Muscle of back (tissue), 11 donors: Measurements from ENCODE around the gene PDLIM4. TPM values are rescaled to one million over a fixed set of nuclear protein-coding genes. Genes with fewer than 3 reads are reported as not detected.

Experiments
- DNase-seq, 3 donors: peaks; one replicate each; pipeline versions ENCODE4 v3.0.0 to v3.0.0-alpha.2; 2013
- polyA plus RNA-seq, 10 donors: library from polyadenylated mRNA; unstranded; fragments of 120-200 nt; gene quantifications; one replicate each; pipeline ENCODE4 v1.2.1, GENCODE V29; 2013; ENCODE audit not compliant: insufficient read length in 10 of 10

PDLIM4 gene
- polyA plus RNA-seq, 10 donors = 41.8 to 66.1 (median 52.2) TPM

DNA sequence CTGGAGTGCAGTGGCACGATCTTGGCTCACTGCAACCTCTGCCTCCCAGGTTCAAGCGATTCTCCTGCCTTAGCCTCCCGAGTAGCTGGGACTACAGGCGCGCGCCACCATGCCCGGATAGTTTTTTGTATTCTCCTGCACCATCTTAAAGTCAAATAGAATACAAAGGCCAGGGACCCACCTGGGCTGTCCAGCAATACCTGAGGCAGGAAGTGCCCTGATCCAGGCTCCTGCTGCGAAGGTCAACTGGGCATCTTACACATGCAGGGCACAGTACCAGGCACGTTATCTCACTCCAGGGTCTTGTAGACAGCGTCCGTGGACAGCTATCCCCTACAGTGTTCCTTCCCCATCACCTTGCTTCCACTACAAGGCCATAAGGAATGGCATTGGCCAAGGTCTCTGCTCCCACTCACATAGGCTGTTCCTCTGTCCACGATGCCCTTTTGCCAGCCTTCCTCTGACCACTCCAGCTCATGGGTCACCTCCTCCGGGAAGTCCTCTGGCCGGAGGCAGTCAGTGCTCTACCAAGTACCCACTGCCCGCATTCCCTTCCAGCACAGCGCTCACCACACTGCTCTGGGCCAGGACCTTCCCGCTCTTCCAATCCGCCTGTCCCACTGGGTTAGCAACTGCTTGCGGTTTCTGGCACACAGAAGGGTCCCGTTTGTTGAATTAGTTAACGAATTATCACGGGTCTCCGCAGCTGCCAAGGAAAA is 30.8 kb upstream of the PDLIM4 start:
- no peak for DNase-seq

GRCh38 chr5:132227235-132227484 is 30.3 kb upstream of the PDLIM4 start:
- DNase-seq = peak in 2 of 3 donors; percentile 64 to 86

- peak; percentile 80 to 93 (median 87) for DNase-seq
Measured at GRCh38 chr5:132227485-132228240, 29.8 kb upstream of the PDLIM4 start, which contains the start of gene P4HA2. Gene P4HA2, minus strand, starts transcription at chr5:132227853. Its CDS starts 9,227 bp downstream, at chr5:132218626.

DNA sequence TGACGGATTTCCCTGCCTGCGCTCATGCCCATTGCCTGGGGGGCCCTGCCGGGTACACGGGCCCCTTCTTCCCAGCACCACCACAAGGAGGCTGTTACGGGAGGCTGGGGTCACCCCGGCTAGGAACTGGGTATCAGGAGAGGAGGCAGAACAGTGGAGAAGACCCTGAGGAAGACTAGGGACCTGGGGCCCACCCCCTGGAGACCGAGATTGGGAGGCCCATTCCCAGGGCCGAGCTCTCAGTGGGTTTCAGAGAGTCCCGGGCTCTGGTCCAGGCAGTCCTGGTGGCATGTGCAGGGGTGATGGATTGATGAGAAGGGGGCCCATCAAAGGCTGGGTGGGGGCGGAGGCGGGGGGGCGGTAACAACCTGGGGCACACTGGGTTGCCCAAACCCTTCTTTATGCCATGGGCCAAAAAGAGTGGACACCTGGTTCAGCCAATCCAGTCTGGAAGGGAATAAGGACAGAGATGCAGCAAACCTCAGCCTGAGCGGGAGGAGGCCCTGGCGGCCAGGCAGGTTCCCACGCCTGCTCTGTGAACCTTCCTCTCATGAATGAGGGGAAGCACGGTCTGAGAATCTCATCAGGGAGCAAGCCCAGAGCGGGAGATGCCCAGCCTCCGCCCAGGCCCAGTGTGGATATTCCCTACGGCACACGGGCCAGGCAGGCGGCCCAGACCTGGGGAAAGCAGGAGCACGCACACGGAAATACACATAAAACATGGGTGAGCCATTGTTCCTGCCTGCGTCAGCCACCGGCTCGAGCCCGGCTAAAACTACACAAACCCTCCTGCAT is 29.1 kb upstream of the PDLIM4 start:
- DNase-seq = peak in 2 of 3 donors; percentile 46 to 70

DNA sequence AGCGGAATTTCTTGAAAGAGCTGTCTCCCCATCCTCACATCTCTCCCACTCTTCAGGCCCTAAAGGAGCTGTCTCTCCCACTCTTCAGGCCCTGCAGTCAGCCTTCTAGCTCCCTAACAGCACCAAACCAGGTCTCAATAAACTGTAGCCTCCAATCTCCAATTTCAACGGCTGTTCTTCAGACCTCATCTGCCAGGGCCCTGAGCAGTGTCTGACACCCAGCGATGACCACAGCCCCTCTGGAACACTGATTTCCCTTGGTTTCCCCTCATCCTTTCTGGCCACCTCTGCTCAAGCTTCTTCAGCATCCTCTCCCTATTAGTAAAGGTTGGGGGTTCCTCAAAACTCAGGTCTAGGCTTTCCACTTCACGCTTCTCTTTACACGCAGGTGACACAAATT is 28.3 kb upstream of the PDLIM4 start:
- DNase-seq = no peak

DNA sequence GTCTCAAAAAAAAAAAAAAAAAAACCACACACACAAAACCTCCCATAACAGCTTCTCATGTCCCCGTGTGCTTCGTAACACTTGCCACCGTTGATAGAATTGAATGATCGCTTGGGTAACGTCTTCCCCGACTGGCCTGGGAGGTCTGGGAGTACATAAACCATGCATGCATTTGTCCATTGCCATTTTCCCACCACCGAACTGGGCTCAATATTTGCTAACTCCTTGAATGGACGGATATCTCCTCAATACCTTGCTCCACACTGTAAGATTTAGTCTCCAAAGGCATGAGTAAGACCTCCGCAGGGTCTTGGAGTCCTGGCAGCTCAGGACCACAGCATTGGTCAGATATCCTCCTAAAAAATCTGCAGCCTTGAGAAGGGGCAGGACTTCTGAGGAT is 26.6 kb upstream of the PDLIM4 start:
- no peak for DNase-seq

DNA sequence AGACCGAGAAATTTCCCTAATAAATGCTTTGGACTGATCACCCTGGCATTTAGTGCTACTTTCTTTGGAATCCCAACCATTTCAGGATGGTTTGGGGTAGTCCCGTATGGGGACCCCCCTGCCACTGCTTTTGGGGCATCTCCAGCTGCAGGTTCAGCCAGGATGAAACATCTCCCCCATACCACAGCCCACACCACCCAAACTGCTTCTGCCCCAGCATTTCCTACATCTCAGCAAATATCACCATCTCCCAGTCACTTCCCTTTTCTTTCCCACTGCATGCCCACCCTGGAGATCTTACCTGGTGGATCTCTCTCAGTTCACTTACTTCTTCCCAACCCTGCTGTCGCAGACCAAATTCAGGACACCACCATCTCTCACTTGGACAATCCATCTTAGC is 25.0 kb upstream of the PDLIM4 start:
- no peak for DNase-seq

DNA sequence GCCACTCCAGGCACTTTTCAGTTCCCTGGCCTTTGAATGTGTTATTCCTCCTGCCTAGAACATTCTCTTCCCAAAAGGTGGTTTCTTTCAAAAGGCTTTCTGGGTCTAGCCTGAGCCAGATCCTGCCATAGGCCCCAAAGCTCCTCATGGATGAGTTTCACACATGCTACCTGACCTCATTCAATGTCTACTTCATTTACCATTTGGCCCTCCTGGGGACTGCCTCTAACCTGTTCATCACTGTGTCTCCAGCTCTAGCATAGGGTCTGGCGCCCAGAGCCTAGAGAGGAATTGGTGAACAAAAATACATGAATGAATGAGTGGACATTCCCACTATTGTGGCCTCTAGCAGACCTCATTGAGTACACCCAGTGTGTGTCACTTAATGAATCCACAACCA is 24.4 kb upstream of the PDLIM4 start:
- no peak for DNase-seq

DNA sequence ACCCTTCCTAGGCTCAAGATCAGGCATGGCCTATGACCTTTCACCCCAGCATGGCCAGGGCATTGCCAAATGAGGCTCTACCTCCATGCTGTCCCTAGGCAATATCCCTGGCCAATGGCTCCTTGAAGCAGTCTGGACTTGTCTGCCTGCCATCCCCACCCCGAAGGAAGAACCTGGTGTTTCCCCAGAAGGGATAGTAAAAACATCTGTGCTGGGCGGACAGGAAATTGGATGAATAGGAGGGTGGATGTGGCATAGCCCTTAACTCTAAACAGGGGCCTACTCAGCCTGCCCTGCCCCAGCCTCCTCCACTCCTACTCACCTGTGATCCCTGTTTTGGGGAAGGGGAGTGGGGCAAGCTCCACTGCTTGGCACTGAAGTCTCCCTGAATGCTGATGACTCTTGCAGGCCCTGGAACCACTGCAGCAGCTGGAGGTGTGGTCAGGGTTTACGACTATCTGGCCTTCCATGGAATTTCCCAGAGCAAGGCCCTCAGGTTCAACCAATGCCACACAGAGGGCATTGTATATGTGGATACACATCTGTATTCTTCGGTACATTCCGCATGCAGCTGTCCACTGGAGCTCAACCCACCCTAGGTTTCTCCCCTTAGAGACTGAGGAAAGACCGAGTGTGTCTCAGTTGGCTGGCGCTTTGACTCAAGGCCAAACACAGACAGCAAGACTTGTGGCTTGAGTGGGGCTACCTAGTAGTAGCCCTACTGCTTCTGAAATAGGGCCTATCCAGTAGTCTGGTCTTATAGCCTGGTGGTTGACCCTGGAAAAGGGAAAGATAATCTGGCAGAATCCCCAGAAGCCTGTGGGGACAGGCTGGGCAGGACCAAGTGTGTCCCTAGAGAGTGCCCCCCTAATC is 23.4 kb upstream of the PDLIM4 start:
- DNase-seq = no peak

DNA sequence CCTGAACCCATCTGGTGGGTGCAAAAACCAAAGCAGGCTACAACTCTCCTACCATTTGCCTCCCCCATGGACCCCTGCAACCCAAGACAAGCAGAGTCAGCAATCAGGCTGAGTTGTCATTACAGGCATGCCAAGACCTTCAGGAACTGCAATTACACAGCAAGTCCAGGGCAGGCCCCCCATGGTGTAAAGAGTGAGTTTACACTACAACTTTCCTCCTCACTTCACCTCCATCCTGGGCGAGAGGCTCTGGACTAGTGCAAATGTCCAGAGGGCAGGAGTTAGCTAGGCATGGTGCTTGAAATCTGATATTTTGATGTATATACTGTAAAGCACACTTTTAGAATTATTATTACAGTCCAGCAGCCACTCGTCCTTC is 22.8 kb upstream of the PDLIM4 start:
- no peak for DNase-seq

DNA sequence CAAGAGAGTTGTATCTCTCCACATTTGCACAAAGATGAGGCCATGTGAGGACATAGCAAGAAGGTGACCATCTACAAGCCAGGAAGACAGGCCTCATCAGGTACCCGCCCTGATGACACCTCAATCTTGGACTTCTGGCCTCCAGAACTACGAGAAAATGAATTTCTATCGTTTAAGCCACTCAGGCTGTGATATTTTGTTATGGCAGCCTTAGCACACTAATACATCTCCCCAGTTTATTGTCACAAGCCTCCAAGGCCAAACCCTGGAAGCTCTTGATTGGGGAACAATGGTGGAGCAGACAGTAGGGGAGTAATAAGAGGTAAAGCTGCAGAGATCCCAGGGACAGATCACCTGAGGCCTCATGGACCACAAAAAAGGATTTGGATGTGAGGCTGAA is 22.2 kb upstream of the PDLIM4 start:
- no peak for DNase-seq

- DNase-seq = no peak
Measured at GRCh38 chr5:132237141-132237540, 20.4 kb upstream of the PDLIM4 start.

GRCh38 chr5:132237670-132238069 is 19.8 kb upstream of the PDLIM4 start:
- no peak for DNase-seq

- peak in 2 of 3 donors; percentile 67 to 77 for DNase-seq
Measured at GRCh38 chr5:132238169-132238744, 19.2 kb upstream of the PDLIM4 start.

GRCh38 chr5:132238901-132239500 is 18.5 kb upstream of the PDLIM4 start:
- no peak for DNase-seq

DNA sequence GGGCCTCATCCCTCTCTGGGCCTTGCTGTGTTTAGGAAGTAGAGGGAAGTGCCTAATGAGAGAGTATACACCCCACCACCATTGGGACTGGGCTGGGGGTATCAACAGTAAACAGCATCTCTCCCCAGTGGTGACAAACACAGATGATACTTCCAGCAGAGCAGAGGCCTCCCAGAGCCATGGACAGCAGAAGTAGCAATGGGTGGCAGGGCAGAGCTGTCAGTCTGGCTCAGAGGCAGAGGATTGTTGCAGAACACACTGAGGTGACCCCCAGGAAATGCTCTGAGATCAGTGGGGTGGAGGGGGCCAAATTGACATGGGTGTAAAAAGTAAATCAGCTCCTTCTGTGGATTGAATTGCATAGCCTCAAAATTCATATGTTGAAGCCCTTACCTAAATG is 17.7 kb upstream of the PDLIM4 start:
- no peak for DNase-seq

GRCh38 chr5:132243366-132243977 is 14.0 kb upstream of the PDLIM4 start:
- DNase-seq = no peak

DNA sequence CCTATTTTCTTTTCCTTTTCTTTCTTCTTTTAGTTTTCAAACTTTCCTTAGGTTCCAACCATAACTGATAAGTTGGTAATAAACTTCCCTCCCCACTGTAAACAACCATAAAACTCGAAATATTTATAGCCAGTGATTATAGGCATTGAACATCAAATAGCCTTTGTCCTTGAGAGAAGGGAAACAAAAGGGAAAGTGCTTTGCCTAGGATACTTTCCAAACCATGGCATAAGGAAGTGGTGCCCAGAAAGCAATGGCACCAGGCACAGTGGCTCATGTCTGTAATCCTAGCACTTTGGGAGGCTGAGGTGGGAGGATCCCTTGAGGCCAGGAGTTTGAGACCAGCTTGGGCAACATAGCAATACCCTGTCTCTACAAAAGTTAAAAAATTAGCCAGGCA is 11.9 kb upstream of the PDLIM4 start:
- DNase-seq = no peak

DNA sequence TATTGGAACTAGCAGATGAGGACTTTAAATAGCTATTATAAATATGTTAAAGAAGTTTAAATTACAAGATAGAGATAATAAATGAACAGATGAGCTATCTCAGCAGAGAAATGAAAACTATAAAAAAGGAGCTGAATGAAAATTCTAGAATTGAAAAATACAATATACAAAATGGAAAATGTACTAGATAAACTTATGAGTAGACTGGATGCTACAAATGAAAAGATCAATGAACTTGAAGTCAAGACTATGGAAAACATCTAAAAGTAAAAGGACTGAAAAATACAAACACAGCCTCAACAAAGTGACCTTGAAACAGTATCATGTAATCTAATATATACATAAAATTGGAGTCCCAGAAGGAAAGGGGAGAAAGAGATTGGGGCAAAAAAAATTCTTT is 10.7 kb upstream of the PDLIM4 start:
- no peak for DNase-seq

DNA sequence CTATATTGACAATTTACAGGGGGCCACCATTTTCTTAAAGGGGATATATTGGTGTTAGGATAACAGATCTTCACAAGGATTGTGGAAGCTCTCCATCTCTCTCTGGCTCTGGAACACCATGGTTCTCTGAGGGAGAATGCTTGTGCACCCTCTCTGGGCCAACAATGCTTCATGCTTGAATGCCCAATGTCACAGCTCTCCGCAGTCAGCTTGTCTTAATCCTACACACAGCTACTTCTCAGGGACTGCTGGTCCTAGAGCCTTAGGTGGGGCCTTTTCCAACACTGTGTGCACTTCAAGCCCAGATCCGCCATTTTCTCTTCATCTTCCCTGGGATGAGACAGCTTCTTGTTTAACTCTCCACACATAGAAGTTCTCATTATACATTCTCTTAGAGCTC is 6.9 kb upstream of the PDLIM4 start:
- DNase-seq = no peak
